ENCODE results near the gene PICK1. TPM values are rescaled to one million over a fixed set of nuclear protein-coding genes. Genes with fewer than 3 reads are reported as not detected.

PICK1 gene
- total and polyA plus RNA-seq, 2 of the 13 experiments (the other 11 are each of a cell fraction or from before 2014, with no cell fraction given), result 19.3 to 25.3 TPM

GRCh38 chr22:38110863-38111852 lies 54.0 kb downstream of the PICK1 start (continued):
- TF ChIP-seq, protein P1, sequence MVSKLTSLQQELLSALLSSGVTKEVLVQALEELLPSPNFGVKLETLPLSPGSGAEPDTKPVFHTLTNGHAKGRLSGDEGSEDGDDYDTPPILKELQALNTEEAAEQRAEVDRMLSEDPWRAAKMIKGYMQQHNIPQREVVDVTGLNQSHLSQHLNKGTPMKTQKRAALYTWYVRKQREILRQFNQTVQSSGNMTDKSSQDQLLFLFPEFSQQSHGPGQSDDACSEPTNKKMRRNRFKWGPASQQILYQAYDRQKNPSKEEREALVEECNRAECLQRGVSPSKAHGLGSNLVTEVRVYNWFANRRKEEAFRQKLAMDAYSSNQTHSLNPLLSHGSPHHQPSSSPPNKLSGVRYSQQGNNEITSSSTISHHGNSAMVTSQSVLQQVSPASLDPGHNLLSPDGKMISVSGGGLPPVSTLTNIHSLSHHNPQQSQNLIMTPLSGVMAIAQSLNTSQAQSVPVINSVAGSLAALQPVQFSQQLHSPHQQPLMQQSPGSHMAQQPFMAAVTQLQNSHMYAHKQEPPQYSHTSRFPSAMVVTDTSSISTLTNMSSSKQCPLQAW (CRISPR knock-in tag; IDR thresholded peaks at IDR 0.05), result no peak
- no peak for TF ChIP-seq ZNF460 (CRISPR knock-in tag; IDR thresholded peaks at IDR 0.05; ENCODE audit: borderline replicate concordance)
- TF ChIP-seq, protein P2, sequence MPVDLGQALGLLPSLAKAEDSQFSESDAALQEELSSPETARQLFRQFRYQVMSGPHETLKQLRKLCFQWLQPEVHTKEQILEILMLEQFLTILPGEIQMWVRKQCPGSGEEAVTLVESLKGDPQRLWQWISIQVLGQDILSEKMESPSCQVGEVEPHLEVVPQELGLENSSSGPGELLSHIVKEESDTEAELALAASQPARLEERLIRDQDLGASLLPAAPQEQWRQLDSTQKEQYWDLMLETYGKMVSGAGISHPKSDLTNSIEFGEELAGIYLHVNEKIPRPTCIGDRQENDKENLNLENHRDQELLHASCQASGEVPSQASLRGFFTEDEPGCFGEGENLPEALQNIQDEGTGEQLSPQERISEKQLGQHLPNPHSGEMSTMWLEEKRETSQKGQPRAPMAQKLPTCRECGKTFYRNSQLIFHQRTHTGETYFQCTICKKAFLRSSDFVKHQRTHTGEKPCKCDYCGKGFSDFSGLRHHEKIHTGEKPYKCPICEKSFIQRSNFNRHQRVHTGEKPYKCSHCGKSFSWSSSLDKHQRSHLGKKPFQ (CRISPR knock-in tag; IDR thresholded peaks at IDR 0.05; ENCODE audit: insufficient replicate concordance), result no peak
- peak; percentile 31; the same call in 1 of the 2 replicates for TF ChIP-seq ZBTB7B (CRISPR knock-in tag; IDR thresholded peaks at IDR 0.05)
- 0 out of 2 replicates have a peak, but pooled peaks have one; percentile 35 for TF ChIP-seq ZNF709 (CRISPR knock-in tag; IDR thresholded peaks at IDR 0.05)
- TF ChIP-seq HIVEP1 (CRISPR knock-in tag; IDR thresholded peaks at IDR 0.05), result peak; percentile 47
- no peak for TF ChIP-seq ZNF101 (CRISPR knock-in tag; IDR thresholded peaks at IDR 0.05; ENCODE audit: borderline replicate concordance, low read depth)
- TF ChIP-seq KLF15 (CRISPR knock-in tag; IDR thresholded peaks at IDR 0.05; ENCODE audit: borderline replicate concordance), result no peak
- TF ChIP-seq, protein P3, sequence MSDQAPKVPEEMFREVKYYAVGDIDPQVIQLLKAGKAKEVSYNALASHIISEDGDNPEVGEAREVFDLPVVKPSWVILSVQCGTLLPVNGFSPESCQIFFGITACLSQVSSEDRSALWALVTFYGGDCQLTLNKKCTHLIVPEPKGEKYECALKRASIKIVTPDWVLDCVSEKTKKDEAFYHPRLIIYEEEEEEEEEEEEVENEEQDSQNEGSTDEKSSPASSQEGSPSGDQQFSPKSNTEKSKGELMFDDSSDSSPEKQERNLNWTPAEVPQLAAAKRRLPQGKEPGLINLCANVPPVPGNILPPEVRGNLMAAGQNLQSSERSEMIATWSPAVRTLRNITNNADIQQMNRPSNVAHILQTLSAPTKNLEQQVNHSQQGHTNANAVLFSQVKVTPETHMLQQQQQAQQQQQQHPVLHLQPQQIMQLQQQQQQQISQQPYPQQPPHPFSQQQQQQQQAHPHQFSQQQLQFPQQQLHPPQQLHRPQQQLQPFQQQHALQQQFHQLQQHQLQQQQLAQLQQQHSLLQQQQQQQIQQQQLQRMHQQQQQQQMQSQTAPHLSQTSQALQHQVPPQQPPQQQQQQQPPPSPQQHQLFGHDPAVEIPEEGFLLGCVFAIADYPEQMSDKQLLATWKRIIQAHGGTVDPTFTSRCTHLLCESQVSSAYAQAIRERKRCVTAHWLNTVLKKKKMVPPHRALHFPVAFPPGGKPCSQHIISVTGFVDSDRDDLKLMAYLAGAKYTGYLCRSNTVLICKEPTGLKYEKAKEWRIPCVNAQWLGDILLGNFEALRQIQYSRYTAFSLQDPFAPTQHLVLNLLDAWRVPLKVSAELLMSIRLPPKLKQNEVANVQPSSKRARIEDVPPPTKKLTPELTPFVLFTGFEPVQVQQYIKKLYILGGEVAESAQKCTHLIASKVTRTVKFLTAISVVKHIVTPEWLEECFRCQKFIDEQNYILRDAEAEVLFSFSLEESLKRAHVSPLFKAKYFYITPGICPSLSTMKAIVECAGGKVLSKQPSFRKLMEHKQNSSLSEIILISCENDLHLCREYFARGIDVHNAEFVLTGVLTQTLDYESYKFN (CRISPR knock-in tag; conservative IDR thresholded peaks at IDR 0.05), result 0 out of 2 replicates have a peak, but pooled peaks have one; percentile 12
- TF ChIP-seq ZMYM4 (CRISPR knock-in tag; IDR thresholded peaks at IDR 0.05), result peak; percentile 31; the same call in 1 of the 2 replicates
- 0 out of 2 replicates have a peak, but pooled peaks have one; percentile 69 for TF ChIP-seq NFE2L1 (CRISPR knock-in tag; IDR thresholded peaks at IDR 0.05; ENCODE audit: borderline replicate concordance)
- TF ChIP-seq, protein P4, sequence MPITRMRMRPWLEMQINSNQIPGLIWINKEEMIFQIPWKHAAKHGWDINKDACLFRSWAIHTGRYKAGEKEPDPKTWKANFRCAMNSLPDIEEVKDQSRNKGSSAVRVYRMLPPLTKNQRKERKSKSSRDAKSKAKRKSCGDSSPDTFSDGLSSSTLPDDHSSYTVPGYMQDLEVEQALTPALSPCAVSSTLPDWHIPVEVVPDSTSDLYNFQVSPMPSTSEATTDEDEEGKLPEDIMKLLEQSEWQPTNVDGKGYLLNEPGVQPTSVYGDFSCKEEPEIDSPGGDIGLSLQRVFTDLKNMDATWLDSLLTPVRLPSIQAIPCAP (CRISPR knock-in tag; IDR thresholded peaks at IDR 0.05; ENCODE audit: low read depth), result no peak
- no peak for TF ChIP-seq ZNF639 (CRISPR knock-in tag; conservative IDR thresholded peaks at IDR 0.05)
- TF ChIP-seq ATF1 (CRISPR knock-in tag; IDR thresholded peaks at IDR 0.05), result no peak
- no peak for TF ChIP-seq ATF7 (IDR thresholded peaks at IDR 0.05)
- 0 out of 2 replicates have a peak, but pooled peaks have one; percentile 1 for TF ChIP-seq ATF7 (CRISPR knock-in tag; IDR thresholded peaks at IDR 0.05)
- peak; percentile 23; the same call in 1 of the 2 replicates for TF ChIP-seq ZNF350 (CRISPR knock-in tag; IDR thresholded peaks at IDR 0.05; ENCODE audit: borderline replicate concordance, low read depth)
- no peak for TF ChIP-seq MTA1 (CRISPR knock-in tag; IDR thresholded peaks at IDR 0.05; ENCODE audit: borderline replicate concordance)
- TF ChIP-seq CBX5 (CRISPR knock-in tag; IDR thresholded peaks at IDR 0.05; ENCODE audit: borderline replicate concordance), result no peak

Data from HepG2 (cell line).